ENCODE results near the gene AGRN.

The AGRN gene

DNA sequence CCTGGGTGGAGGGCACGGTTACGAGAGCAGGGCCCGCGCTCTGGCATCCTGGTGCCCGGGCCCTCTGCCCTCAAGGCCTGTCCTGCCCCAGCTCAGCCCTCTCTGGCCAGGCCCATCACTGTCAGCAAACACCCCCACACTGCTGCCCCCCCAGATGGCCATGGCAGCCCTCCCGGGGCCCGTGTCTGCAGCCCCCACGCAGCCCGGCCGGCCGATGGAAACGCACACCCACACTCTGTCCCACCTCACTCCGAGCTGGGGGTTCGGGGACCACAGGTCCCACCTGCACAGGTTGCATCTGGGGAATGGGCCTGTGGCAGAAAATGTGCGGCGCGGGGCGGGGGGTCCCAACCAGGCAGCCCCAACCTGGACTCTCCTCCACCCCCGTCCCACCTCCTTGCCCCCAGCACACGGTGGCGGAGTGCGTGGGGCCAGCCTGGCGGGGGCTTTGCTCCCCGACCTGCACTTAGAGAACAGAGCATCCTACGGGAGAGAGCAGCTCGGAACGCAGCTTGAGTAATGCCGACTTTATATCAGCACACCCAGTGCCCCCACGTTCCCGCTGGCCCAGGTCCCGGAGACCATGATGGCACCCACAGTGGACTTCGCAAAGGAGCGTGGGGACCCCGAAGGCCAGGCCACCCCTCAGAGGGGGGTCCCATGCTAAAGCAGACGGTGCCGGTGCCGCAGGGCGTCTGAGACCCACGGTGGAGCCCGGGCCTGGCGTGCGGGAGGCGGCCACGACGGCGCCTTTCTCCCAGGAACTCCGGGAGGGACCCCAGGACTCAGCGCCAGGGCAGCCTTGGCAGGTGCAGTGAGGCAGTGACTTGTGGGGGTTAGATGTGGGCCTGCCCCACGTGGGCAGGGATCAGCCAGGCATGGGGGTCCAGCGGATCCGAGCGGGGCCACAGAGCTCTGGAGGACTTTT, 61.7 kb downstream of the AGRN start:
- DNase-seq (ENCODE audit: low spot score) = no peak

DNA sequence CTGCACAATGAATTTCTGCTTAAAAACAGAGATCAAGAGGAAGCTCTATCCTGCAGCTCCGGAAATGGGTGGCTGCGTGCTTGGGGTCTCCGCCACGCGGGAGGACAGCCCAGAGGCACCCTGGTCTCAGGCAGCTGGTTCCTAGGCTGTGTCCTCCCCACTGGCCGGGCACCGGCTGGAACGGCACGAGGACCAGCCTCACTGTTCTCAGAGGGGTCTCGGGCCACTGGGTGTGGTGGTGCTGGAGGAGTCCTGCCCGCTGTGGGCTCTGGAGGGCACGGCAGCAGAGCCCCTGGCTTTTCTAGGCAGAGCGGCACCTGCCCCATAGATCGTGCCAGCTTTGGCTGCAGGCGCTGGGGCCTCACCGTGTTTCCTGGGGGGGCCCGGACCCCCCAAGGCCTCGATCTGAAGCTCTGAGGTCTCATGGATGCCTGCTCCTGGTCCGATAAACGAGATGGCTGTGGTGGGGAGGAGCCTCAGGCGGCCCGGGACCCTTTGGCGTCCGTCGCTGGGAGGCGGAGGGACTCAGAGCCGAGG, 62.4 kb downstream of the AGRN start:
- no peak for DNase-seq (ENCODE audit: low spot score)

DNA sequence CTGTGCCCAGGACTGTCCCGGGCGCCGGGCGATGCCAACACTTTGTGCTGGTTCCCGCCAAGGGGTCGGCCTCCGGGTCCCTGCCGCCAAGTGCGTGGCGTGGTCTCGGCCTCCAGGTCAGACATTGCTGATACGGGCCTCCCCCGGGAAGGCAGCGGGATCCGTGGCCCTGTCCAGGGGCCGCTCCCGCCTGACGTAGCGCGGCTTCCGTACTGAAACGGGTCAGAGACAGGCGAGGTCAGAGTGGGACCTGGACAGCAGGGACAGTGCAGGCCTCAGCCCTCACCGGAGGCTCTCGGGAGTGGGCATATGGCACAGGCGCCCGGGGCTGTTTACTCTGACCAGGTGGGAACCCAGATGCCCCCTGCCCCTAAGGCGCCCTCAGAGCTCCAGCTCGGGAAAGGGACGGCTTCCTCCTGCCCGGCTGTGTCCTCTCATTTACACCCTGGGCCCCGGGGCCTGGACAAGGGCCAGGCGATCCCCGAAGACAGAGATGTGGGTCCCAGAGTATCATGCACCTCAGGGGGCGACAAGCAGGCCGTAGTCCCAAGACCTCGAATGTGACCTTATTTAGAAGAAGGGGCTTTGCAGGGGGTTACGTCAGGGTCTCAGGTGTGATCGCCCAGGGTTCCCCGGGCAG, 63.0 kb downstream of the AGRN start:
- DNase-seq (ENCODE audit: low spot score) = no peak

DNA sequence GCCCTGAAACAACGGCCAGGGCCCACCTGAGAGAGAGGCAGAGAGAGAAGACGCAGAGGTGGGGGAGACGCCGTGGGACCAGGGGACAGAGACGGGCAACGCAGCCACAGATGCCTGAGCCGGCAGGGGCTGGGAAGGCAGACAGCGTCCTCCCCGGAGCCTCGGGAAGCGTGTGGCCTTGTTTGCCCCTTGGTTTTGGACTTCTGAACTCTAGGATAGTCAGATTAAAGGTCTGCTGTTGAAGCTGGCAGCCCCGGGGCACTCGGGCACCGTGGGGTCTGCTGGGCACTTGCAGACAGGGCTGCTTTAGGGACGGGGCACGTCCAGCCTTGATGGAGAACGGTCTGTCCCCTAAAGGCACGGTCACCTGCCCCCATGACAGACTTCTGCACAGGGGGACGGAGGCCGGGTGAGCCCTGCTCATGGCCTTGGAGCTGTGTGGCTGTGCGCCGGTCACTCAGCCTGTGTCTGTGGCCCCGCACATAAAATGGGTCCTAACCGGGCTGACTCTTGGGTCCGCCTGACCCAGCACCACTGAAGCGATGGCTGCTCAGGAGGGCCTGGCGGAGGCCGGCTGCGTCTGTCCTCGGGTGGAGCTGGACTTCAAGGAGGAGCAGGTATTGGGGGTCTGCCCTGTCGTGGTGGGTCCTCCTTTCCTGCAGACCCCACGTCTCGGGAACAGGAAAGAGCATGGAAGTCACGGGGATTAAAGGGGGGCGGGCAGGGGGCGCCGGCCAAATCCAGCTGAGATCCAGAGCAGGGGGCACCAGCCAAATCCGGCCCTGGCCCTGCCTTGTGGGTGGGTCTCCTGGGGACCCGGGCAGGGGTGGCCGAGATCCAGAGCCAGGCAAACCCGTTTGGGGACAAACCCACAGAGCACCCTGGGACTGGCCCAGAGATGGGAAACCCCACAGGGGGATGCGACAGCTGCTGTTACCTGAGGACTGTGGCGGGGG, 63.8 kb downstream of the AGRN start:
- no peak for DNase-seq (ENCODE audit: low spot score)

DNA sequence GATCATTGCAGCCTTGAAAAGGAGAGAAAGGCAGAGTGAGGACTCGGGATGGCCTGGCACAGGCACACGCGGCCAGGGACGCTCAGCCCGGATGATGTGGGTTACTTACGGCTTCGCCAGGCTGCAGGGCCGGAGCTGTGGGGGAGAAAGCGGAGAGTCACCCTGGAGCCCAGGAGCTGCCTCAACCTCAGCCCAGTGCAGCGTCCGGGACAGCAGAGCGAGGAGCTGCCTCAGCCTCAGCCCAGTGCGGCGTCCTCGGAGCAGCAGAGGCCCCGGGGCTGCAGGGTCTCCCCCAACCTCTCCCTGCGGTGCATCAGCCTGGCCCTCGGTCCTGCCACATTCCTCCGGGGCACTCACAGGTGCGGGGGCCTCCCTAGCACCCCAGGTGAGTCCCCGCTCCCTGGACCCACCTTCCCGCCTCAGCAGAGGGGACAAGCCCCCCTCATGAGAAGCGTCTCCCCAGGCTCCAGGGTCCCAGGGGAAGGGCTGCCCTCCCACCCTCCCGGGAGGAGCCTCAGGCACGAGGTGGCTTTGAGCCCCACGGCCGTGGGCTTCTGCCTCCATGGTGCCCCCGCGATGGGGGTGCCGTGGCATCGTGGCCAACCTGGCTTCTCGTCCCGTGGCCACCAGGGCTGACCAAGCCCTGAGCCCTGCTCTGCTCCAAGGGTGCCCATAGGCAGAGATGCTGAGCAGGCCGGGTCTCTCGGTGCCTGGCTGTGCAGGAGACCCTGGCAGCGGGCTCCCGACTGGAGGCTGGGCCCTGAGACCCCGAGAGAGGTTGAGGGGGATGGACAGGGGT, 64.7 kb downstream of the AGRN start:
- DNase-seq (ENCODE audit: low spot score) = no peak

DNA sequence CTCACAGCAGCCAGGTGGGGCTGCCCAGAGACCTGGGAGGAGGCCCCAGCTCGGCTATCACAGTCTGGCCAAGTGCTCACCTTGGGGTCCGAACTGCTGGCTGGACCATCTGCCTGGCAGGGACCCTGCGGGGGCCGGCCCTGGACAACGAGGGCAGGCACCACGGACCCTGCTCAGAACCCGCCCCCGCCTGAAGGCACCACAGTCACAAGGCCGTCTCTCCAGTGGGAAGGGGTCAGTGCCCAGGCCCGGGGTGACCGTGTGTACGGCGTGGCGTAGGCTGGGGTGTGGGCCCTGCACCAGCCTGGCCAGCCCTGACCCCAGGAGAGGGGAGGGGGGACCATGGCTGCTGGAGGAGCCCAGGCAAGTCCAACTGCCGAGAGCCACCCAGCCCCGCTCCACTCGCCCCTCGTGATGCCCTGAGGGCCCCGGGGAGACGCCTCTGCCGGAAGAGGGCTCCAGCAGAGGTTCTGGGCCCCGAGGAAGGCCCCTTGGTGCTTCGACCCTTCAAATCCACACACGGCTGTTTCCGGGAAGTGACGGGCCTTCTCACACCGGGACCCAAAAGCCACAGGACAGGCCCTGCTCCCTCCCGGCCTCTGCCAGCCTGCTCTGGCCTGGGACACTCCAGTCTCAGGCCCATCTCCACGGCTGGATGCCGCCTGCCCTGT, 65.4 kb downstream of the AGRN start:
- DNase-seq (ENCODE audit: low spot score) = no peak

DNA sequence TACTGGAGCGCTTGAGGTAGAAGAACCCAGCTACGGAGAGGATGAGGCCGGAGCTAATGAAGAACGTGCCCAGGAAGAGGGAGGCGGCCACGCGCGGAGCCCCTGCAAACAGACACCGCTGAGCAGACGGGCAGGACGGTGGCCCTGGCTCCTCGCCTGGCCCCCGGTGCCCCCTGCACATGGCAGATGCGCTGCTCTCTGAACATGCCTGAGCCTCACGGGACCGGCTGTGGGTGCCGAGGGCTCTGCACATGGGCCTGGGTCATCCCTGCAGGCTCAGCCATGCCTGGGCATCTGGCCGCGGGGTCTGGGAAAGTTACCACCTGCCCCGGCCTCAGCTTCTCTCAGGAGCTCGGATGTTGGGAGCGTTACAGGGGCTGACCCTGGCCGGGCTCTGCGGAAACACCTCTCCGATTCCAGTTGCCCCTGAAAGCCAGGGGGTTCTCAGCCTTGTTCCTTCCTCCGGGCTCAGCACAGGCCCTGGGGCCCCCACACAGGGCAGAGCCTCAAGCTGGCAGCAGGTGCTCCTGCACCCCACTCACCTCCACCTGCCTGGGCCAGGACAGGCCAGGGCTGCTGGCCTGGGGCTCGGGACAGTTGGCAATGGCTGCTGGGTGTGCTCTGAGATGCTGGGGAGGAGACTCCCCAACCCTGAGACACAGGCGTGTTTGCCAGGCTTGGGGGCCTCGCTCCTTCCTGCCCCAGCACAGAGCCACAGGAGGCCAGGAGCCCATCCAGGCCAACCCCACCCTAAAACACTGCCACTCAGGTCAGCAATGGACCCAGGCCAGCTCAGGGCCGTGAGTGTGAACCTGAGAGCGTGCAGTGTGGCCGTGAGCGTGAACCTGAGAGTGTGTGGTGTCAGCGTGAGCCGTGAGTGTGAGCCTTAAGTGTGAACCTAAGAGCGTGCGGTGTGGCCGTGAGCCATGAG, 66.3 kb downstream of the AGRN start:
- no peak for DNase-seq (ENCODE audit: low spot score)

DNA sequence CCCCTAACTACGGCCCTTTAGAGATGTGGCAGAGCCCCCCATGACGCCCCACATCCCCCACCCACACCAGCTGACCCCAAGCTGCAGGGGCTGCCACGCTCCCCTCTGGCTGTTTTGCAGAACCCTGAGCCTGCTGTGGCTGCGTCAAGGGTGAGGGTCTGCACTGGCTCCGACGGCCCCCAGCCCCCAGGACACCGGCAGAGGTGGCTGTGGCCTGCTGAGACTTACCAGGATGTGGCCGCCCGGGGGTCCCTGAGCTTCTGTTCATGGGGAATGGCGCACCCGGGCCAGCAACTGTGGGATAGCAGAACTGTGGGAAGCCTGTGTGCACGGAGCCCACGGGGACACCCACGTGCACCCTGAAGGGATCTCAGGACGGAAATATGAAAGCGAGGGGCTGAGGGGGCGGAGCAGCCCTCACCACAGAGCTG, 67.0 kb downstream of the AGRN start:
- DNase-seq (ENCODE audit: low spot score) = no peak

DNA sequence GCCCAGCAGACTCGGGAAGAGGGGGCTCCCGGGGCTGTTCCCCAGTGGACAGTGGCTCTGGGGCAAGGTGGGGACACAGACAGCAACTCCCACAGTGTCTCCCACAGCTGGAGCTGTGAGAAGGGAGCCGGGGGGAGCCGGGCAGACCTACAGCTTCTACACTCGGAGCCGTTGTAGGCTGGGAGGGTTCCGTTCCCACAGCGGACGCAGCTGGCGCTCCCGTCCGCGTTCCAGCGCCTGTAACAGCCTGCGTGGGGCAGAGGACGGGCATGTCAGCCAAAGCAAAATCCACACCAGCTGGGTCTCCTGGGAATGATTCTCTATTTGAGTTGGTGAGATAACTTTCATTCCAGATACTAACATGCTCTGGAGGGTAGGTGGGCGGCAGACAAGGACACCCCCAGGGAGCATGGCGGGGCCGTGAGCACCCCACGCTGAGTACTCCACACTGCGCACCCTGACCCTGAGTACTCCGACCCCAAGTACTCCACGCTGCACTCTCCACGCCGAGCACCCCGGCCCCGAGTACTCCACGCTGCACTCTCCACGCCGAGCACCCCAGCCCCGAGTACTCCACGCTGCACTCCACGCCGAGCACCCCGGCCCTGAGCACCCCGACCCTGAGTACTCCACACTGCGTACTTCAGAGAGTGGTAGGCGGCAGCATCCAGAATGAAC, 67.6 kb downstream of the AGRN start:
- no peak for DNase-seq (ENCODE audit: low spot score)

DNA sequence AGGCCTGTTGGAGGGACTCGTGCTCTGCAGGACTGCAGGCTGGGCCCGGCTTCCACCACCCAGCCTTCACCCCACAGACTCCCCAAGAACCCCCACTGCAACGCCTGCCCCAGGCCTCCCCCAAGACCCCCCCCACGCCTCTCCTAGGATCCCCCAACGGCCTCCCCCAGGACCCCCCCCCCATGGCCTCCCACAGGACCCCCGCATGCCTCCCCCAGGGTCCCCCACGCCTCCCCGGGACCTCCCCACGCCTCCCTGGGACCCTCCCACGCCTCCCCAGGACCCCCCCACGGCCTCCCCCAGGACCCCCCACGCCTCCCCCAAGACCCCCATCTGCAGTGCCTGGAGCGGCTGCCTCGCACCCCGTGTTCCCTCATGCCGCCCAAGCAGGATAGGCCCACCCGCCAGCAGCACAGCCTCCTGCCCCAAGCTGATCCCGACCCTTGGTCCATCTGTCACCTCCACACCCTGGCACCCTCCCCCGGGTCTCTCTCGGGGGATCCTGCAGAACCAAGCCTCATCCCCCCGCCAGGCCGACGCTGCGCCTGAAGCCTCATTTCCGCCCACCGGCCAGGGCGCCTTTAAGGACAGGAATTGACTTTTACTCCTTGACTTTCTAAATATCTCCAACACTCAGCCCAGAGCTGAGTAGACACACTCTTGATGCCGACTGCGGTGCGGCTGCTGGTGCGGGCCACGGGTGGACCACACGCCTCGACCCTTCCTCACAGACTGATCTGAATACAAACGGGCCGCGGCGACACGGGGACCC, 68.3 kb downstream of the AGRN start:
- DNase-seq (ENCODE audit: low spot score) = no peak

DNA sequence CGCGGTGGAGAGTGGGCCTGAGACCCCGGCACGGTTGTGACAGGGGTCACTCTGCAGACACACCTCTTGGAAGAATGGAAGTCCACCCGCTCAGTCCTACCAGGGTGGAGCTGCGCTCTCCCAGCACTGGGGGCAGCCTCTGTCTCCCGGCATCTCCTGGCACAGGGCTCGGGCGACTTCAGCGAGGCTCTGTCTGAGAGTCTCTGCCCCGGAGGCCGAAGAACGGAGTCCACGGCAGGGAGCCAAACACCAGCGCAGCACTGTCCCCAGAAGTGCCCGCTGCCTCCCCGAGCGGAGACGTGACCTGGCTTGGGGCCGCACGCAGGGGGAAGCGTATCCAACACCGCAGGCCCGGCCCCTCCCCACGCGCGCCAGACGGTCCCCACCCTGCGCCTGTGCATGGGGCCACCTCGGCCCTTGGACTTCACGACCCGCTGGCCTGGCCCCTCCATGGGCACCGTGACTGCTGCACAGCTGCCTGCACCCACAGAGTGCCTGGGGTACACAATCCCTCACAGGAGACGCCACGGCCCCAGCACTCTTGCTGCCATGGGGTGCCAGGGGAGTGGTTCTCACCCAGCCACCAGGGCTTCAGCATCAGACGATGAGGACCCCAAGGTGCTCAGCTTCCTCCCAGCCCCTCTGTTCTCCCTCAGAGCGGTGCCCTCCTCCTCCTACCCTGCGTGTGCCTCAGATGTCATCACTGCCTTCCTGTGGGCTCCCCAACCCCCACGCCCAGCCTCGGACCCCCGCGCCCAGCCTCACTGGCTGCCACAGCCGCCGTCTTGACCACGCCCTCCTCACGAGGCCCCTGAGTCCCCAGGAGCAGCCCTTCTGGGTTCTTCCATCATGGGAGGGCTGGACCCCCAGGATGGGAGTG, 69.1 kb downstream of the AGRN start:
- no peak for DNase-seq (ENCODE audit: low spot score)

DNA sequence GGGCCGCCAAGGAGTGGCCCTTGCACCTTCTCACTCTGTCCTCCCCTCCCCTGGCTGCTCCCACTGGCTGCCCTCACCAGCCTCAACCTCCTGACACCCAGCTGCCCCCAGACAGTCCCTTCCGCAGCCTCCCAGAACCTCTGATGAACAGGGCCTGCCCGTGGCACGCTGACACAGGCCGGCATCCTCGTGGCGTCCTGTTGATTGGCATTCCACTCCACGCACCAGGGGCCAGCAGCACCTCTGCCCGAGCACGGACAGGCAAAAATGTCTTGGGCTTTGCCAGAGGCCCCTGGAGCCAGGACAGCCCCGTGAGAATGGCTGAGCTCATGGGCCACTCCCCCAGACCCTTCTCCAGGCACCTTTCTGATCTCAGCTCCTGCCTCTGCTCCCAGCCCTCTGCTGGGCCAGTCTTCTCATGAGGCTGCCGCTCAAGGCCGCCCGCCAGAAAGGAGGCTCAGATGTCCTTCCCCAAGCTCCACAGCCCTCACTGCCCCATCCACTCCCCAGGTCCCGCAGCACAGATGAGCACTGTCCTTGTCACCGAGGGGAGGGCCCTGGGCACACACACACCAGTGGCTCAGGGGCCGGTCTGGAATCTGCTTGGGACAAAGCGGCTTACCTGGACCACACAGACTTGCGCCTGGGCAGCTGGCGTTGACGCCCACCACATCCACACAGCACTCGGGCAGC, 70.0 kb downstream of the AGRN start:
- DNase-seq (ENCODE audit: low spot score) = no peak

DNA sequence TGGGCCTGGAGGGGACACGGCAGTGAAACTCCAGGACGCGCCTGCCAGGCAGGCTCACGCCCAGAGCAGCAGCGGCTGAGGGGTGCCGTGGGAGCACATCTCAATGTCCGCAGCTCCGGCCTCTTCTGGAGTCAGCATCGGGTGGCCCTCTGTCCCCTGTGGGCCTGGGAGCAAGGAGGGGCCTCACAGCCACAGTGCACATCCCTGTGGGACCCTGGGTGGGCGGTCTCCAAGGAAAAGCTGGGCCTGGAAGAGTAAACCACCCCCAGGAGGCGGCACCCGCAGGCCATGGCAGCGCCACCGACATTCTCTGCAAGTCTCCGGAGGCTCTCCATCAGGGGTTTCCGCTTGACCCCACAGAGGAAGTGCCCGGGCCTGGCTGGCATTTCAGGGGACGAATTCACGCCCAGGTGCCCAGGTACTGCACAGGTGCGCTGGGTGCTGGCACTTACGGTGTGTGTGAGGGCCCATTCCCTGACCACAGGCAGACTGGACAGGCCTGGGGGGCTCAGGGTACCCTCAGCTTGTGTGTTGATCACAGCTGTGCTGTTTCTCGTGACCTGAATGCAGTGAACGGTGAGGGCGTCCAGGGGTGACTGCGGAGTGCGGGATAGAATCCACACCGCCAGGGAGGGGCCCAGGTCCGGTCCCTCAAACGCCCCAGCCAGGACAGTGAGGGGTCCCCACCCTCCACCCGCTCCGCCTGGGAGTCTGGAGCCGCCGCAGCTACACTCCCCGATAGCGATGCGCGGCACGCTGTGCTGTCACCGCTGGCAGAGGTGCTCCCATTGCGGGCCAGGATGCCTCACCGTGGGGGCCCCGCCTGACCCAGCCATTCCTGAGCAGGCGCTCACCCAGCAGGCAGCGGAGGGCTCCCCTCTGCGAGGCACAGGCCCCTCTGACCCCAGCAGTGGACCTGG, 70.8 kb downstream of the AGRN start:
- DNase-seq (ENCODE audit: low spot score) = no peak

DNA sequence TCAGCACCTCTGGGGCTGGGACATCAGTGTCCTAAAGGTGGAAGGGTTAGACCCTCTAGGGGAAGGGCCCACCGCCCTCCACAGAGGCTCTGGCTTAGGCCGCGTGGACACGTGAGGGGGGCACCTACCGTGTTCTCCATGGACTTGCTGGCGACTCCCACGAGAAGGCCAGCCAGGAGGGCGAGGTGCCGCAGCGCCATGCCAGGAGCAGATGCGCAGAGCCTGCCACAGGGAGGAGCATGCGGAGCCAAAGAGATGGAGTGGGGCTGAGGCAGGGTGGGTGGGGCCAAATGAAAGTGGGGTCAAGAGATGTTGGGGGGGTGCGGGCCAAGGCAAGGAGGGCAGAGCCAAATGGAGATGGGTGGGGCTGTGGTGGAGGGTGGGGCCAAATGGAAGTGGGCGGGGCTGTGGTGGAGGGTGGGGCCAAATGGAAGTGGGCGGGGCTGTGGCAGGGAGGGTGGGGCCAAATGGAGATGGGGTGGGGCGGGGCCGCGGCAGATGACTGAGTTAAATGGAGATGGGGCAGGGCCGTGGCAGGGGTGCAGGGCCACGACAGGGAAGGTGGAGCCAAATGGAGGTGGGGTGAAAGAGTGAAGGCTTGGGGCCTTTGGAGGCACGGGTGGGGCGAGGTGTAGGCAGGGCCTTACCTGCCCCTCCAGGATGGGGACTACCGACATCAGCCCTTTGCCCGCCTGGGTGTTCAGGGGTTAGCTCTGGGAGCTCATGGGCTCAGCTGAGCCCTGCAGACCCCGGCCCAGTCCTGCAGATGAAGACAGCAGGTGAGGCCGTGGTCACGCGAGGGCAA, 71.6 kb downstream of the AGRN start:
- no peak for DNase-seq (ENCODE audit: low spot score)
